ENCODE measurements around the gene EXD2. TPM values are rescaled to one million over a fixed set of nuclear protein-coding genes. Genes with fewer than 3 reads are reported as not detected.

The EXD2 gene
- polyA plus RNA-seq (2013): 19.9 TPM

DNA sequence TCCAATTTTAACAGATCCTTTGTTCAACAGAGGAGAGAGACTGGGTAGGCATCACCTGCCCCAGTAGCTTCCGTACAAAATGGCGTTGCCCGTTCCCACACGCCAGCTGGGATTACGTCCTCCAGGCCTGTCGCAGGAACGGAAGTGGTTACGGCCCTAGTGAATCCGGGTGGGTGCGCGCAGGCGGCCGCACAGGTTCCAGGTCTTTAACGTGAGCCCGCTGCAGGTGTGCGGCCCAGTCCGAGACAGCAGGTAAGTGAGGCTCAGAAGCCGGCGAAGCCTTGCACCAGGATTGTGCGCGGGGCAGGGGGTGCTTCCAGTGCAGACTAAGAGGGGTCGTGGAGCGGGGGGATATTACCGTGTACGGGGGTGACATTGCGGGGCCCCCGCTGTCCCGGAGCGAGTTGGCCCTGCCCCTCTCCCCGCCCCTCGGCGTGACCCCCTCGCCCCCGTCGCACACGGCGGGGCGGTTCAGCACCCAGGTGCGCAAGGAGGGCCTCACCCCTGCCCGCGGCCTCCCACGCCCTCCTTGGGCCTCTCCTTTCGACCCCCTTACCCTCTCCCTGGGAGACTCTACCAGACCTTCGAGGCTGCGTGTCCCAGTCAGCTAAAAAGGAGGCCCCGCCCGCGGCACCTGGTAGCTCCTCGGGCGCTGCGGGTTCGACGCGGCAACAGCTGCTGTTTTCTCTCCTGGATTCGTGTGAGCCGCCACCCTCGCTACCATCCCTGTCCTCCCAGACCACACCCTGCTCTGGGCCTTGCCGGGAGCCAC lies at the start of gene EXD2:
Gene EXD2, plus strand, starts transcription at position 159 of the 772 bp plus-strand sequence. CDS start 17,973 bp downstream, outside the sequence.
- H3K27me3 ChIP-seq (replicated peaks in 2 of 5; ENCODE audit: control insufficient read depth in 4 of 5, insufficient read depth in 5 of 5, low read length in 4 of 5): no peaks in the 10 kb centered on the region
- no peaks in the 10 kb centered on the region for H3K36me3 ChIP-seq (ENCODE audit: control insufficient read depth in 4 of 4, insufficient read depth in 4 of 4, low read length in 3 of 4)
- peaks cover 0 to 10% (median 6%) of the 10 kb centered on the region in 4 experiments for H3K4me1 ChIP-seq (ENCODE audit: control extremely low read depth in 1 of 4, control insufficient read depth in 4 of 4, insufficient read depth in 4 of 4, low read length in 3 of 4)
- H3K27ac ChIP-seq (ENCODE audit: insufficient read depth in 1 of 2, low read depth in 1 of 2, low read length in 2 of 2, poor library complexity in 1 of 2, severe bottlenecking in 2 of 2): peak within 1 kb of the TSS in 1 of 2 experiments; percentile 81
- no peaks in the 10 kb centered on the region for H3K9me3 ChIP-seq (ENCODE audit: control extremely low read depth in 1 of 5, control insufficient read depth in 4 of 5, insufficient read depth in 2 of 5, low read depth in 1 of 5, low read length in 4 of 5)
- WGBS (ENCODE audit: insufficient coverage): under 1% methylated on average over 55 of the region's 58 CpGs
- peak; percentile 74 to 88 (median 86) for DNase-seq
- POLR2A ChIA-PET: interaction anchor here (0.8 kb wide), 1 partner anchor 493 kb away, joined by 3 read pairs; no protein-coding TSS in a partner anchor
- CTCF ChIA-PET: interaction anchor here (1.1 to 2.0 kb wide), 3 partner anchors 10 to 45 kb away, joined by 3 to 8 read pairs (median 6); no protein-coding TSS in a partner anchor
- H3K4me3 ChIP-seq (ENCODE audit: control insufficient read depth in 1 of 7, extremely low read depth in 1 of 7, insufficient read depth in 4 of 7, low read depth in 2 of 7, low read length in 6 of 7): peak within 1 kb of the TSS; percentile 77 to 93 (median 89)

GRCh38 chr14:69141550-69141949 lies 49.7 kb upstream of the EXD2 start:
- Histone ChIP-seq H3K4me1 (ENCODE audit: control extremely low read depth in 1 of 4, control insufficient read depth in 4 of 4, insufficient read depth in 4 of 4, low read length in 3 of 4) (no peaks in the 10 kb centered on the region), H3K27ac (ENCODE audit: insufficient read depth in 1 of 2, low read depth in 1 of 2, low read length in 2 of 2, poor library complexity in 1 of 2, severe bottlenecking in 2 of 2) (no peak overlapping the region), H3K36me3 (ENCODE audit: control insufficient read depth in 4 of 4, insufficient read depth in 4 of 4, low read length in 3 of 4) (peaks cover 3 to 15% (median 10%) of the 10 kb centered on the region in 4 experiments), H3K27me3 (replicated peaks in 2 of 5; ENCODE audit: control insufficient read depth in 4 of 5, insufficient read depth in 5 of 5, low read length in 4 of 5) (no peaks in the 10 kb centered on the region), H3K9me3 (ENCODE audit: control extremely low read depth in 1 of 5, control insufficient read depth in 4 of 5, insufficient read depth in 2 of 5, low read depth in 1 of 5, low read length in 4 of 5) (no peaks in the 10 kb centered on the region), H3K4me3 (ENCODE audit: control insufficient read depth in 1 of 7, extremely low read depth in 1 of 7, insufficient read depth in 4 of 7, low read depth in 2 of 7, low read length in 6 of 7) (no peak overlapping the region)
- DNase-seq: no peak
- CTCF ChIA-PET: no interaction called here
- POLR2A ChIA-PET: no interaction called here
- 100% methylated on average over 1 of the region's 1 CpG for WGBS (ENCODE audit: insufficient coverage)

- H3K4me3 ChIP-seq (ENCODE audit: control insufficient read depth in 1 of 7, extremely low read depth in 1 of 7, insufficient read depth in 4 of 7, low read depth in 2 of 7, low read length in 6 of 7): no peak overlapping the region
- no peak for DNase-seq
- no peaks in the 10 kb centered on the region for H3K4me1 ChIP-seq (ENCODE audit: control extremely low read depth in 1 of 4, control insufficient read depth in 4 of 4, insufficient read depth in 4 of 4, low read length in 3 of 4)
- H3K27me3 ChIP-seq (replicated peaks in 2 of 5; ENCODE audit: control insufficient read depth in 4 of 5, insufficient read depth in 5 of 5, low read length in 4 of 5): no peaks in the 10 kb centered on the region
- H3K9me3 ChIP-seq (ENCODE audit: control extremely low read depth in 1 of 5, control insufficient read depth in 4 of 5, insufficient read depth in 2 of 5, low read depth in 1 of 5, low read length in 4 of 5): no peaks in the 10 kb centered on the region
- POLR2A ChIA-PET: no interaction called here
- CTCF ChIA-PET: no interaction called here
- peaks cover 6 to 14% (median 10%) of the 10 kb centered on the region in 4 experiments for H3K36me3 ChIP-seq (ENCODE audit: control insufficient read depth in 4 of 4, insufficient read depth in 4 of 4, low read length in 3 of 4)
- no peak overlapping the region for H3K27ac ChIP-seq (ENCODE audit: insufficient read depth in 1 of 2, low read depth in 1 of 2, low read length in 2 of 2, poor library complexity in 1 of 2, severe bottlenecking in 2 of 2)
- 92% methylated on average over 2 of the region's 5 CpGs for WGBS (ENCODE audit: insufficient coverage)
These were observed 49.2 kb upstream of the EXD2 start for GRCh38 chr14:69142101-69142500.

DNA sequence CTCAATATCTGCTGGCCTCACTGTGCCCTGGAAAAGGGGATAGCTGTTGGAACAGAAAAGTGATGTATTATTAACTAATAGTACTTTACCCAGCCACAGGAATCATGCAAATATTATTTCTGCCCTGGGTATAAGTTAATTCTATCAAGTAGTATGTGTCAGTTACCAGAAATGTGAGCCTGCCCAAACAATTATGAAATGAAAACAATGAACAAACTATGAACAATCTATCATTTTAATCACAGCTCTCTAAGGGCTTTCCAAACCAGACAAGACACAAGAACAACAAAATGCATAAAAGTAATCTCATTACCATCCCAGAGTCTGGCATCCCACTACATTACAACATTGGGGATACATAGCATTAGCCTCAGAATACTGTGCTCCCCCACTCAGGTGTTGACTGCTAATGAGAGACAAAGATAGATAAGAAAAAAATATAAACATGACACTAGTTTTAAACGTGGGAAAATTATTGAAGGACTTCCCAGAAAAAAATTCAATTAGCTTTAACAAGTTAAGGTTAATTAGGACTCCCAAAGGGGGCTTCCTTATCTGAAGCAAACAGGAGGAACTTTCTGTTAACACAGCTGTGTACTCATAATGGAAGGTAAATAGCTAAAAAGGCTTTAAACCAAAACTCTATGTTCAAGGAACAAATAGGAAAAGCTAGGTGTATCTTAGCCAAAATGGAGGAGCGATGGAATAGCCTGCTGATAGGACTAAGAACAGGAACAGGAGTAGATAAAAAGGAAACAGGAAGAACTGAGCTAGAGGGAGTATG lies 41.6 kb upstream of the EXD2 start:
- 100% methylated on average over 1 of the region's 2 CpGs for WGBS (ENCODE audit: insufficient coverage)
- no peak for DNase-seq
- POLR2A ChIA-PET: no interaction called here
- H3K36me3 ChIP-seq (ENCODE audit: control insufficient read depth in 4 of 4, insufficient read depth in 4 of 4, low read length in 3 of 4): peaks cover 2 to 14% (median 8%) of the 10 kb centered on the region in 4 experiments
- H3K4me1 ChIP-seq (ENCODE audit: control extremely low read depth in 1 of 4, control insufficient read depth in 4 of 4, insufficient read depth in 4 of 4, low read length in 3 of 4): peaks cover 8 to 29% (median 26%) of the 10 kb centered on the region in 4 experiments
- no peak overlapping the region for H3K27ac ChIP-seq (ENCODE audit: insufficient read depth in 1 of 2, low read depth in 1 of 2, low read length in 2 of 2, poor library complexity in 1 of 2, severe bottlenecking in 2 of 2)
- CTCF ChIA-PET: interaction anchor here (0.9 to 2.7 kb wide), 9 partner anchors 10 to 228 kb away, joined by 3 to 10 read pairs (median 4); partner anchors contain the start of gene EXD2
- no peaks in the 10 kb centered on the region for H3K9me3 ChIP-seq (ENCODE audit: control extremely low read depth in 1 of 5, control insufficient read depth in 4 of 5, insufficient read depth in 2 of 5, low read depth in 1 of 5, low read length in 4 of 5)
- no peaks in the 10 kb centered on the region for H3K27me3 ChIP-seq (replicated peaks in 2 of 5; ENCODE audit: control insufficient read depth in 4 of 5, insufficient read depth in 5 of 5, low read length in 4 of 5)
- peak overlapping the region in 2 of 7 experiments; percentile 1 to 6 for H3K4me3 ChIP-seq (ENCODE audit: control insufficient read depth in 1 of 7, extremely low read depth in 1 of 7, insufficient read depth in 4 of 7, low read depth in 2 of 7, low read length in 6 of 7)

- Histone ChIP-seq H3K9me3 (ENCODE audit: control extremely low read depth in 1 of 5, control insufficient read depth in 4 of 5, insufficient read depth in 2 of 5, low read depth in 1 of 5, low read length in 4 of 5) (no peaks in the 10 kb centered on the region), H3K27ac (ENCODE audit: insufficient read depth in 1 of 2, low read depth in 1 of 2, low read length in 2 of 2, poor library complexity in 1 of 2, severe bottlenecking in 2 of 2) (peak overlapping the region; percentile 64 to 91), H3K4me3 (ENCODE audit: control insufficient read depth in 1 of 7, extremely low read depth in 1 of 7, insufficient read depth in 4 of 7, low read depth in 2 of 7, low read length in 6 of 7) (peak overlapping the region; percentile 85 to 99 (median 91)), H3K27me3 (replicated peaks in 2 of 5; ENCODE audit: control insufficient read depth in 4 of 5, insufficient read depth in 5 of 5, low read length in 4 of 5) (peaks cover 0 to 3% (median 0%) of the 10 kb centered on the region in 5 experiments), H3K4me1 (ENCODE audit: control extremely low read depth in 1 of 4, control insufficient read depth in 4 of 4, insufficient read depth in 4 of 4, low read length in 3 of 4) (peaks cover 8 to 29% (median 26%) of the 10 kb centered on the region in 4 experiments), H3K36me3 (ENCODE audit: control insufficient read depth in 4 of 4, insufficient read depth in 4 of 4, low read length in 3 of 4) (peaks cover 2 to 14% (median 7%) of the 10 kb centered on the region in 4 experiments)
- 0% methylated on average over 44 of the region's 57 CpGs for WGBS (ENCODE audit: insufficient coverage)
- ChIA-PET POLR2A (interaction anchor here (0.7 kb wide), 1 partner anchor 247 kb away, joined by 4 read pairs; the partner anchor contains the start of genes ERH and SLC39A9), CTCF (interaction anchor here (1.0 to 2.7 kb wide), 6 partner anchors 14 to 36 kb away, joined by 3 to 10 read pairs (median 6); no protein-coding TSS in a partner anchor)
- DNase-seq: peak; percentile 91 to 94 (median 91)
These were observed 39.7 kb upstream of the EXD2 start for GRCh38 chr14:69151458-69152180.

- CTCF ChIA-PET: interaction anchor here (1.0 to 1.3 kb wide), 2 partner anchors 32 to 37 kb away, joined by 3 to 4 read pairs; no protein-coding TSS in a partner anchor
- POLR2A ChIA-PET: no interaction called here
- peak; percentile 47 to 74 (median 68) for DNase-seq
- Histone ChIP-seq H3K36me3 (ENCODE audit: control insufficient read depth in 4 of 4, insufficient read depth in 4 of 4, low read length in 3 of 4) (peaks cover 2 to 13% (median 6%) of the 10 kb centered on the region in 4 experiments), H3K27ac (ENCODE audit: insufficient read depth in 1 of 2, low read depth in 1 of 2, low read length in 2 of 2, poor library complexity in 1 of 2, severe bottlenecking in 2 of 2) (peak overlapping the region; percentile 64 to 91), H3K4me1 (ENCODE audit: control extremely low read depth in 1 of 4, control insufficient read depth in 4 of 4, insufficient read depth in 4 of 4, low read length in 3 of 4) (peaks cover 8 to 29% (median 26%) of the 10 kb centered on the region in 4 experiments), H3K9me3 (ENCODE audit: control extremely low read depth in 1 of 5, control insufficient read depth in 4 of 5, insufficient read depth in 2 of 5, low read depth in 1 of 5, low read length in 4 of 5) (no peaks in the 10 kb centered on the region), H3K27me3 (replicated peaks in 2 of 5; ENCODE audit: control insufficient read depth in 4 of 5, insufficient read depth in 5 of 5, low read length in 4 of 5) (peaks cover 0 to 3% (median 0%) of the 10 kb centered on the region in 5 experiments), H3K4me3 (ENCODE audit: control insufficient read depth in 1 of 7, extremely low read depth in 1 of 7, insufficient read depth in 4 of 7, low read depth in 2 of 7, low read length in 6 of 7) (peak overlapping the region; percentile 85 to 99 (median 91))
- under 1% methylated on average over 27 of the region's 38 CpGs for WGBS (ENCODE audit: insufficient coverage)
These were observed 39.0 kb upstream of the EXD2 start for GRCh38 chr14:69152181-69152901.

Measured in common myeloid progenitor, CD34-positive (primary cell).